ENCODE results near the gene PSMG2. TPM values are rescaled to one million over a fixed set of nuclear protein-coding genes. Genes with fewer than 3 reads are reported as not detected.

Gene PSMG2
- total and polyA plus RNA-seq, 9 of the 15 experiments (the other 6 are each of a cell fraction or from before 2014, with no cell fraction given), result 59.9 to 271 (median 111) TPM

DNA sequence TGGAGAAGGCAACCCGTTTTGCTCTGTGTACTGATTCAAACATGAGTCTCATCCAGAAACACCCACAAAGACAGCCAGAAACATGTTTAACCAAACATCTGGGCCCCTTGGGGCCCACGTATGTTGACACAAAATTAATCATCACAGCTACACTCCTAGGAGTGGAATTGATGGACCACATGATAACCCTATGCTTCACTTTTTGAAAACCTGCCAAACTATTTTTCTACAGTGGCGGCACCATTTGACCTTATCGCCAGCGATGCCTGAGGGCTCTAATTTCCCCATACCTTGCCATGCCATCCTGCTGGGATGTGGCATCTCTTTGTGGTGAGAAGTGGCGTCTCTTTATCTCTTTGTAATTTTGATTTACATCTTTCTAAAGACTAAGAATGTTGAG, 38.5 kb downstream of the PSMG2 start:
- no peaks in the 10 kb centered on the region for H3K79me2 ChIP-seq (ENCODE audit: control insufficient read depth, insufficient read depth, low read length)
- no TSS peak for BruUV-seq (replicated peaks)
- no peak overlapping the region; the same call in 1 of the 2 replicates for H3K4me2 ChIP-seq (ENCODE audit: insufficient read depth, low read length)
- H3K9ac ChIP-seq (ENCODE audit: insufficient read depth in 1 of 2, low read depth in 2 of 2, low read length in 2 of 2), result no peak overlapping the region
- no peaks in the 10 kb centered on the region for H4K20me1 ChIP-seq (replicated peaks; ENCODE audit: control insufficient read depth, insufficient read depth, low read length)
- DNase-seq (ENCODE audit: extremely low read depth in 1 of 4, low spot score in 3 of 4) (peak in 1 of 4 experiments; percentile 39), FAIRE-seq (peak; percentile 19), ATAC-seq (peak; percentile 53)
- no peaks in the 10 kb centered on the region for H3K27me3 ChIP-seq (ENCODE audit: control insufficient read depth in 2 of 2, insufficient read depth in 2 of 2, low read length in 2 of 2)
- intact Hi-C loops (cut with micrococcal nuclease) (no loop called here), in situ Hi-C loops (cut with MboI) (no loop called here)
- H3K4me3 ChIP-seq, result no peak overlapping the region
- no peaks in the 10 kb centered on the region for H3K9me1 ChIP-seq (ENCODE audit: control insufficient read depth, insufficient read depth, low read length)
- H3K36me3 ChIP-seq (ENCODE audit: control insufficient read depth, insufficient read depth, low read length), result no peaks in the 10 kb centered on the region
- ChIA-PET CTCF (ENCODE audit: low intra/inter-chr PET ratio) (interaction anchor here (0.7 kb wide), 2 partner anchors 26 to 40 kb away, joined by 3 to 4 read pairs; no protein-coding TSS in a partner anchor), POLR2A (interaction anchor here (0.6 kb wide), 1 partner anchor 11 kb away, joined by 3 read pairs; no protein-coding TSS in a partner anchor)
- H3K27ac ChIP-seq (ENCODE audit: extremely low read depth, low read depth, low read length), result no peak overlapping the region
- WGBS (ENCODE audit: insufficient coverage, low coverage, missing lambda C conversion rate), result 3% methylated on average over 6 of the region's 6 CpGs
- H3K9me3 ChIP-seq (replicated peaks; ENCODE audit: control insufficient read depth, insufficient read depth, low read depth, low read length), result no peaks in the 10 kb centered on the region
- peak overlapping the region; percentile 63 for H2AFZ ChIP-seq (ENCODE audit: low read depth, low read length)
- peaks cover 3 to 8% of the 10 kb centered on the region in 2 experiments; a peak in 4 of 5 replicates for H3K4me1 ChIP-seq (replicated peaks in 1 of 2; ENCODE audit: control insufficient read depth in 2 of 2, insufficient read depth in 2 of 2, low read length in 2 of 2)
- TF ChIP-seq FOS (IDR thresholded peaks at IDR 0.05; ENCODE audit: extremely low read depth, insufficient read length), result no peak
- no peak for TF ChIP-seq NRF1 (conservative IDR thresholded peaks at IDR 0.05 in 1 of 2, IDR thresholded peaks at IDR 0.05 in 1 of 2)
- TF ChIP-seq LEF1 (IDR thresholded peaks at IDR 0.05), result peak; percentile 64; the same call in 1 of the 2 replicates
- TF ChIP-seq ZSCAN29 (IDR thresholded peaks at IDR 0.05), result no peak
- peak; percentile 56 for TF ChIP-seq EP300 (IDR thresholded peaks at IDR 0.05; ENCODE audit: low read length)
- no peak for TF ChIP-seq ZNF217 (CRISPR knock-in tag; IDR thresholded peaks at IDR 0.05)
- TF ChIP-seq SIN3A (IDR thresholded peaks at IDR 0.05; ENCODE audit: borderline replicate concordance in 2 of 2, control insufficient read depth in 1 of 2, low read depth in 2 of 2, low read length in 2 of 2), result no peak
- TF ChIP-seq, protein P1, sequence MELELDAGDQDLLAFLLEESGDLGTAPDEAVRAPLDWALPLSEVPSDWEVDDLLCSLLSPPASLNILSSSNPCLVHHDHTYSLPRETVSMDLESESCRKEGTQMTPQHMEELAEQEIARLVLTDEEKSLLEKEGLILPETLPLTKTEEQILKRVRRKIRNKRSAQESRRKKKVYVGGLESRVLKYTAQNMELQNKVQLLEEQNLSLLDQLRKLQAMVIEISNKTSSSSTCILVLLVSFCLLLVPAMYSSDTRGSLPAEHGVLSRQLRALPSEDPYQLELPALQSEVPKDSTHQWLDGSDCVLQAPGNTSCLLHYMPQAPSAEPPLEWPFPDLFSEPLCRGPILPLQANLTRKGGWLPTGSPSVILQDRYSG (tag; conservative IDR thresholded peaks at IDR 0.05; ENCODE audit: low read depth), result no peak
- TF ChIP-seq FOXA3 (CRISPR knock-in tag; conservative IDR thresholded peaks at IDR 0.05 in 1 of 2, IDR thresholded peaks at IDR 0.05 in 1 of 2), result 0 out of 4 replicates have a peak, but pooled peaks of 1 of the 2 experiments have one; percentile 31
- TF ChIP-seq NEUROD1 (IDR thresholded peaks at IDR 0.05; ENCODE audit: borderline replicate concordance, low read depth, low read length, partially characterized antibody), result peak; percentile 30
- no peak for TF ChIP-seq PPARD (CRISPR knock-in tag; IDR thresholded peaks at IDR 0.05)
- TF ChIP-seq SMARCC2 (IDR thresholded peaks at IDR 0.05; ENCODE audit: low read depth), result 0 out of 2 replicates have a peak, but pooled peaks have one; percentile 45
- peak; percentile 54 for TF ChIP-seq DPF2 (IDR thresholded peaks at IDR 0.05)
- no peak for TF ChIP-seq ZNF764 (CRISPR knock-in tag; IDR thresholded peaks at IDR 0.05; ENCODE audit: low read depth)
- TF ChIP-seq, protein P2, sequence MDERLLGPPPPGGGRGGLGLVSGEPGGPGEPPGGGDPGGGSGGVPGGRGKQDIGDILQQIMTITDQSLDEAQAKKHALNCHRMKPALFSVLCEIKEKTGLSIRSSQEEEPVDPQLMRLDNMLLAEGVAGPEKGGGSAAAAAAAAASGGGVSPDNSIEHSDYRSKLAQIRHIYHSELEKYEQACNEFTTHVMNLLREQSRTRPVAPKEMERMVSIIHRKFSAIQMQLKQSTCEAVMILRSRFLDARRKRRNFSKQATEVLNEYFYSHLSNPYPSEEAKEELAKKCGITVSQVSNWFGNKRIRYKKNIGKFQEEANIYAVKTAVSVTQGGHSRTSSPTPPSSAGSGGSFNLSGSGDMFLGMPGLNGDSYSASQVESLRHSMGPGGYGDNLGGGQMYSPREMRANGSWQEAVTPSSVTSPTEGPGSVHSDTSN (CRISPR knock-in tag; IDR thresholded peaks at IDR 0.05; ENCODE audit: low read depth), result no peak
- TF ChIP-seq, protein P2 (tag; conservative IDR thresholded peaks at IDR 0.05; ENCODE audit: low read depth), result peak; percentile 86
- no peak for TF ChIP-seq NFE2L1 (tag; IDR thresholded peaks at IDR 0.05; ENCODE audit: borderline replicate concordance, low read depth)
- peak; percentile 93 for TF ChIP-seq MEIS2 (IDR thresholded peaks at IDR 0.05; ENCODE audit: partially characterized antibody)
- no peak for TF ChIP-seq ZNF174 (CRISPR knock-in tag; IDR thresholded peaks at IDR 0.05)
- TF ChIP-seq FOSL1 (tag; conservative IDR thresholded peaks at IDR 0.05), result peak; percentile 83

Data from K562 (cell line).